ENCODE results near the gene AOX1.
"Not testable (repeated sequence)": the region's sequence is repeated elsewhere in the genome, so short reads cannot be mapped to it uniquely, and the experiment has no call there.

Gene AOX1

GRCh38 chr2:200585730-200586643 lies at the start of gene AOX1:
AOX1 (plus strand) TSS chr2:200586014; CDS start chr2:200586109, 95 bp downstream.
- DNase-seq: peak; percentile 31

DNA sequence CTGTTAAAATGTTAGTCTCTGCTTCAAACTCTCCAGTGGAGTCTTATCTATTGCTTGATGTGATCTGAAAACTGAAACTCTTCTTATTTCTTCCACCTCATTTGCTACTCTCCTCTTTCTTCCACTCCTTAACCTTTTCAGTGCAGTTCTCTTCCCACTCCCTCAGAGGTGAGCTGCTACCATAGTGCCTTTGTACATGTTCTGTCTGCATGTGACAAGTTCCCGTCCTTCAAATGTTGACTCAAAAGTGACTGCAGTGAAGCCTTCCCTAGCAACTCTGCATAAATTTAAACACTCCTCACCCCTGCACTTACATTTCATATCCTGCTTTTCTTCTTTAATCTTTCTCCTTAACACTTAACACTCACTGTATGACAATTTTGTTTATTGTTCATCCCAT lies 47.7 kb upstream of the AOX1 start:
- no peak for DNase-seq

- no peak for DNase-seq
These were observed 45.0 kb upstream of the AOX1 start for GRCh38 chr2:200540793-200541192.

DNA sequence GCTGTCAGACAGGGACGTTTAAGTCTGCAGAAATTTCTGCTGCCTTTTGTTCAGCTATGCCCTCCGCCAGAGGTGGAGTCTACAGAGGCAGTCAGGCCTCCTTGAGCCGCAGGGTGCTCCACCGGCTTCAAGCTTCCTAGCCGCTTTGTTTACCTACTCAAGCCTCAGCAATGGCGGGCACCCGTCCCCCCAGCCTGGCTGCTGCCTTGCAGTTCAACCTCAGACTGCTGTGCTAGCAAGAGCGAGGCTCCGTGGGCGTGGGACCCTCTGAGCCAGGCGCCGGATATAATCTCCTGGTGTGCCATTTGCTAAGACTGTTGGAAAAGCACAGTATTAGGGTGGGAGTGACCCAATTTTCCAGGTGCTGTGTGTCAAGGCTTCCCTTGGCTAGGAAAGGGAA lies 19.2 kb upstream of the AOX1 start:
- not testable (repeated sequence) for DNase-seq

- DNase-seq: no peak
These were observed 17.9 kb upstream of the AOX1 start for GRCh38 chr2:200567932-200568331.

- no peak for DNase-seq
These were observed 9.9 kb upstream of the AOX1 start for GRCh38 chr2:200575957-200576356.

- no peak for DNase-seq
These were observed 8.8 kb upstream of the AOX1 start for GRCh38 chr2:200577027-200577426.

DNA sequence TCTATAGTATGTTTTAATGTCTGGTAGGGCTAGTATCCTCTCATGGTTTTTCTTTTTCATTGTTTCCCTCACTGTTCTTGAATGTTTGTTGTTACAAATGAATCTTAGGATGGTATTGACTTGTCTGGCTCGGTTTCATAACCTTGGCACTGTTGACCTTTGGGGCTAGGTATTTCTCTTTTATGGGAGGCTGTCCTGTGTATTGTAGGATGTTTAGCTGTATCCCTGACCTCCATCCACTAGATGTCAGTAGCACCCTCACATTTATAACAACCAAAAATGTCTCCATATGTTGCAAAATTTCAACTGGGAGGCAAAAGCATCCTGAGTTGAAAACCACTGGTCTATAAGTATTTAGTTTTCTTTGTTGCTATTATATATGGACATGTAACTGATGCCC lies 7.0 kb upstream of the AOX1 start:
- no peak for DNase-seq

DNA sequence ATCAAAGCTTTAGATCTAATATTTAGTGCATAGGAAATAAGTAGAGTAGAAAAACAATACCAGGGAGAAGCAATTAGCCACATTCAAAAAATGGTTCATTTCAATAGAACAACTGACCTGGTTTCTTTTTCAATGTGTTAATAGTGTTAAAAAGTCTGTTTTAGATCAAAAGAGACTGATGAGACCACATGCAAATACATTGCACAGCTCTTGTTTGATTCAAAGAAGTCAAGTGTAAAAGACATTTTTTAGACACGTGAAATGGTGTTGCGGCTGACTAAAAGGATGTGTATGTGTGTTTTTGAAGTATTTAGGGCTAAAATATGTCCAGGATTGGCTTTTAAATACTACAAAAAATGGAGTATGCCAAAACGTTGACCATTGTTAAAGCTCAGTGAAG lies 1.2 kb upstream of the AOX1 start:
- no peak for DNase-seq

DNA sequence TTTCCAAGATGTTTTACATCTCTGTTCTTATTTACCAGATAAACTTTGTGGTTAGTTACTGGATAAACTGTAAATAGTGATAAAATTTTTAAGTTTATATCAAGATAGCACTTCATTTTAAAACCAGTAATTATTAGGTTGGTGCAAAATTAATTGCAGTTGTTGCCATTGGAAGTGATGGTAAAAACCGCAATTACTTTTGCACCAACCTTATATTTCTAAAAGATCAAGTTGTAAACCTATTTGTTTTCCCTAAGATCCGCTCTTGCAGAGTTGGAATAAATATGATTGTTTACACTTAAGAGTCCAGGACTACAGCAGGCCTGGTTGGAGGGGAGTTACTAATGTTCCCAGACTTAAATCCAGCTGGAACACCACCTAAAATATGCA lies 479 bp upstream of the AOX1 start:
- DNase-seq: no peak

DNA sequence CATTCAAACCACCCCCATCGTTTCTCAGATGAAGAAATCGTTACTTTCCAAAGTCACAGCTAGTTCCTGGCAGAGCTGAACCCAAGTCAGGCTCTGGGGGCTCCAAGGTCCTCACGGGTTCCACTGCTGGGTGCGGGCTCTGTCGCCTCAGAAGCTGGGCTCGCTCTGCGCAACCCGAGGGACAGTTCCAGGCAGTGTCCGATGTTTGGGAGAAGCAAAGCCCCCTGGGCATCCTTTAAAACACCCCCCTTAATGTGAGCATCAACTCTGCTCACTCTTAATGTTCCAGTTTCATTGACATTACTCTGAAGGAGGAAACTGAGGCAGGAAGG lies 796 bp downstream of the AOX1 start:
- no peak for DNase-seq

DNA sequence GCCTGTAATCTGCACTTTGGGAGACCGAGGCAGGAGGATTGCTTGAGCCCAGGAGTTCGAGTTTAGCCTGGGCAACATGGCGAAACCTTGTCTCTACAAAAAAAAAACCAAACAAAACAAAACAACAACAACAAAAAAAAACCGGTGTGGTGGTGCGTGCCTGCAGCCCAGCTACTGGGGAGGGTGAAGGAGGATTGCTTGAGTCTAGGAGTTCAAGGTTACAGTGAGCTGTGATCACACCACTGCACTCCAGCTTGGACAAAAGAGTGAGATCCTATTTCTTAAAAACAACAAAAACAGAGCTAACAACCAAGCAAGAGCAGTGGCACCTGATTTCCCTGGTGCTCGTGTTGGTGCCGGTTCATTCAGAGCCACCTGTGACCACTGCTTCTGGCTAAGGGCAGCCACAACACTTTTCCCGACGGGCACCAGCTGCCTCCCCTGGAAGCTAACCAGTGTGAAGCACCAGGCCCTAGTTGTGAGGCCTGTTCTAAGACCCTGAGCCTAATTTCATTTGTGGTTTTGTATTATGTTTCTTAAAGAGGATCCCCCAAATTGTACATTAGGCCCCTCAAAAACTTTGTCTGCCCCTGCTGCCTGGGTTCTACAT lies 1.3 kb downstream of the AOX1 start:
- DNase-seq: no peak

DNA sequence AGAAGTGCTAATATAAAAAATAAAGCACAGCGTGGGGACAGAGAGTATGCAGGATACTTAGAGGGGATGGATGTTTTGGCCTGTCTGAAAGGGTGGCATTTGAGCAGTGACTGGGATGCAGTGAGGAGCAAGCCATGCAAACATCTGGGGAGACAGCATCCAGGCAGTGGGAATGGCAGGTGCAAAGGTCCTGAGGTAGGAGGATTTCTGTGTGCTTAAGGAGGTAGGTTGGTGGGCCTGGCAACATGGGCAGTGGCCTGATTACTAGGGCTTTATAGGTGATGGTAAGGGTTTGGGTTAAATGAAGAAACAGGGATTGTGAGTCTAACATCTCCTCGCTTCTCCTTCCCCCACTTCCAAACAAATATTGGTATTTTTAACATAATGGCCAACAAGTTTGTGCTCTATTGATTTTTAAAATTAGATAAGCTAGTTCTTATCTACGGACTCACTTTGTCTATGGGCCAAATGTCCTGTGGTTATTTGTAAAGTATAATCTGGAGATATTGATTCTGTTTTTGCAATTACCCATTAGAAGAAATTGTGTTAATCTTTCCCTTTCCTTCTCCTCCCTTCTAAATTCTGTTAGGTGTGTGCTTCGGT lies 2.4 kb downstream of the AOX1 start:
- no peak for DNase-seq

DNA sequence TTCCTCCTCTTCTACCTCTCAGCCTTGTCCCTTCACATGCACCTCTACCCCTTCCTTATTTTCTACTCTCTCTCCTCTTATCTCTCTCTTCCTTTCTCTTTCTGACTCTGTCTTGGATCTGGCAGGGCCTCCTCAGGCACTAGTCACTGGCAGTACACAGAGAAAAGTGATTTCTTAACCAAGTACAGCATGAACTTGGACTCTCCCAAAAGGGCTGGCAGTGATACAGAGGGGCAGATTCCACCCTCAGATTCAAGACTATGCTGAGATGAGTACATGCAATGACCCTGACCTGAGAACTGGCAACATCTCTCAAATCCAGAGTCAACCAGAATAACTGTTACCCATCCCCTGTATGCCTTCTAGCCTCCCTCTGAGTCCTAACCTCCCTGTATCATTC lies 4.3 kb downstream of the AOX1 start:
- DNase-seq: no peak

- DNase-seq: no peak
These were observed 5.5 kb downstream of the AOX1 start for GRCh38 chr2:200591308-200591707.

GRCh38 chr2:200592406-200593075 lies 6.7 kb downstream of the AOX1 start:
- DNase-seq: no peak

DNA sequence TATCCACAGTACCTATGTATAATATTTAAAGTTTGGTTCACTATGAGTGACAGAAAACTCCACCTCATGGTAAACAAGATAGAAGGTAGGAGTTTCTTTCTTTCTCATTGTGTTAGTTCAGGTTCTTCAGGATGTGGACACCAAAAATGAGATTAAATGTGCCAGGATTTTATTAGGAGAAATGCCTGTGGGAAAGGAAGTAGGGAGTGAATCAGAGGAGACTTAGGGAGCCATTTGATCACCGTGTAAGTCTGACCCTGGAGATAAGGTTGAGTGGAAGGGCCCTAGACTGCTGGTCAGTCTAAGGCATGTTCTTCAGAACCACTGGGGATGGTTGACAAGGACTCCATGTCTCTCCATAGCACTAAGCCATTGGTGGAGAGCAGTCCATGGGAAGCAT lies 8.1 kb downstream of the AOX1 start:
- no peak for DNase-seq

DNA sequence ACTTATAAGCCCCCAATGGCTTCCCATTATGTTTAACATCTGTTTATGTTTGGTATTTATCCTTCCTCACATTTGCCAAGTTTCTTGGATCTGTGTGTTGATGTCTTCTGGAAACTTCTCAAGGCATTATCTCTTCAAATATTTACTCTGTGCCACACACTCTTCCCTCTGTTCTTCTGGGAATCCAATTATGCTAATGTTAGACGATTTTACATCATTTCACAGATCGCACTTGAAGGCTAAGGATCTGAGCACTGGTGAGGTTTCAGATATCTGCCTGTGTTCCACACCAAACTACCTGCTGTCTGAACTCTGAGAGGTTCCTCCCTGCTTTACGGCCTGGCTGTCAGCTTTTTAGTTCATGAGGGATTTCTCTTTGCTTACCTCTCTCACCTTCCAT lies 10.1 kb downstream of the AOX1 start:
- no peak for DNase-seq

GRCh38 chr2:200596774-200597570 lies 11.2 kb downstream of the AOX1 start:
- no peak for DNase-seq

GRCh38 chr2:200599206-200599605 lies 13.4 kb downstream of the AOX1 start:
- DNase-seq: no peak

DNA sequence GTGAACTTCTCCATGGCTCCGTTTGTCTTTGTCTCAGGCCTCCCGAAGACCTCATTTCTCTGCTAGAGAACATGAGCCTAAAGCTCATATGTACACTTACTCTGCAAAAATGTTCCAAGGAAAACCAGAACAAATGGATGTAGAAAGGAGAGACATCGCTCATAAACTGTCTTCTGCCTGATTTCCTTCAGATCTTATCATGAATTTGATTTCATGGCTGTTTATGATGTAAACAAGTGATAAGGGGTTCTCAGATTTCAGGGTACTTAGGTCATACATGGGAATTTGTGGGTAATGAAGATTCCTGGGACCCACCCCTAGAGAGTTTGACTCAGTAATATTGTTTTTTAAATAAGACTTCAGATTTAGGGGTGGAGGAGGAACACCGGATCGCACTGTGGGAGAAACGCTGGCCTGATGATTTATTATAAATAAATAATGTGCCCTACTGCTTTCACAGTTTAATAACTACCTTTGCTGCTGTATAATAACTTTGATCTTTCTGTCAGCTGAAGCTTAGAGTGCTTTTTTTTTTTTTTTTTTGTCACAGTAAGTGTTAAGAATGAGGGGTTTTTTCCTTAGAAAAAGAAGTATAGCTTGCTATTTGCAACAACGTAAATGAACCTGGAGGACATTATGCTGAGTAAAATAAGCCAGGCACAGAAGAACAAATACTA lies 14.9 kb downstream of the AOX1 start:
- no peak for DNase-seq

GRCh38 chr2:200602584-200602983 lies 16.8 kb downstream of the AOX1 start:
- DNase-seq: no peak

All from stimulated activated CD8-positive, alpha-beta memory T cell treated with anti-CD3 and anti-CD28 coated beads, Interleukin-4, amount 100 ng/mL, for 48 hours (primary cell).